ENCODE measurements around the gene KIF1B. TPM values are rescaled to one million over a fixed set of nuclear protein-coding genes. Genes with fewer than 3 reads are reported as not detected.

KIF1B gene, protein sequence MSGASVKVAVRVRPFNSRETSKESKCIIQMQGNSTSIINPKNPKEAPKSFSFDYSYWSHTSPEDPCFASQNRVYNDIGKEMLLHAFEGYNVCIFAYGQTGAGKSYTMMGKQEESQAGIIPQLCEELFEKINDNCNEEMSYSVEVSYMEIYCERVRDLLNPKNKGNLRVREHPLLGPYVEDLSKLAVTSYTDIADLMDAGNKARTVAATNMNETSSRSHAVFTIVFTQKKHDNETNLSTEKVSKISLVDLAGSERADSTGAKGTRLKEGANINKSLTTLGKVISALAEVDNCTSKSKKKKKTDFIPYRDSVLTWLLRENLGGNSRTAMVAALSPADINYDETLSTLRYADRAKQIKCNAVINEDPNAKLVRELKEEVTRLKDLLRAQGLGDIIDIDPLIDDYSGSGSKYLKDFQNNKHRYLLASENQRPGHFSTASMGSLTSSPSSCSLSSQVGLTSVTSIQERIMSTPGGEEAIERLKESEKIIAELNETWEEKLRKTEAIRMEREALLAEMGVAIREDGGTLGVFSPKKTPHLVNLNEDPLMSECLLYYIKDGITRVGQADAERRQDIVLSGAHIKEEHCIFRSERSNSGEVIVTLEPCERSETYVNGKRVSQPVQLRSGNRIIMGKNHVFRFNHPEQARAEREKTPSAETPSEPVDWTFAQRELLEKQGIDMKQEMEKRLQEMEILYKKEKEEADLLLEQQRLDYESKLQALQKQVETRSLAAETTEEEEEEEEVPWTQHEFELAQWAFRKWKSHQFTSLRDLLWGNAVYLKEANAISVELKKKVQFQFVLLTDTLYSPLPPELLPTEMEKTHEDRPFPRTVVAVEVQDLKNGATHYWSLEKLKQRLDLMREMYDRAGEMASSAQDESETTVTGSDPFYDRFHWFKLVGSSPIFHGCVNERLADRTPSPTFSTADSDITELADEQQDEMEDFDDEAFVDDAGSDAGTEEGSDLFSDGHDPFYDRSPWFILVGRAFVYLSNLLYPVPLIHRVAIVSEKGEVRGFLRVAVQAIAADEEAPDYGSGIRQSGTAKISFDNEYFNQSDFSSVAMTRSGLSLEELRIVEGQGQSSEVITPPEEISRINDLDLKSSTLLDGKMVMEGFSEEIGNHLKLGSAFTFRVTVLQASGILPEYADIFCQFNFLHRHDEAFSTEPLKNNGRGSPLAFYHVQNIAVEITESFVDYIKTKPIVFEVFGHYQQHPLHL (N-terminal part only)
- 1 to 10 TPM; 7.9 to 9.7 TPM for total RNA-seq
- polyA plus RNA-seq (2013, experiment 1 of 2): 6.6 TPM
- polyA plus RNA-seq (2013, experiment 2 of 2): 9.6 TPM
- total RNA-seq: 22.4 to 96.9 (median 51.8) reads per million in 172 experiments

DNA sequence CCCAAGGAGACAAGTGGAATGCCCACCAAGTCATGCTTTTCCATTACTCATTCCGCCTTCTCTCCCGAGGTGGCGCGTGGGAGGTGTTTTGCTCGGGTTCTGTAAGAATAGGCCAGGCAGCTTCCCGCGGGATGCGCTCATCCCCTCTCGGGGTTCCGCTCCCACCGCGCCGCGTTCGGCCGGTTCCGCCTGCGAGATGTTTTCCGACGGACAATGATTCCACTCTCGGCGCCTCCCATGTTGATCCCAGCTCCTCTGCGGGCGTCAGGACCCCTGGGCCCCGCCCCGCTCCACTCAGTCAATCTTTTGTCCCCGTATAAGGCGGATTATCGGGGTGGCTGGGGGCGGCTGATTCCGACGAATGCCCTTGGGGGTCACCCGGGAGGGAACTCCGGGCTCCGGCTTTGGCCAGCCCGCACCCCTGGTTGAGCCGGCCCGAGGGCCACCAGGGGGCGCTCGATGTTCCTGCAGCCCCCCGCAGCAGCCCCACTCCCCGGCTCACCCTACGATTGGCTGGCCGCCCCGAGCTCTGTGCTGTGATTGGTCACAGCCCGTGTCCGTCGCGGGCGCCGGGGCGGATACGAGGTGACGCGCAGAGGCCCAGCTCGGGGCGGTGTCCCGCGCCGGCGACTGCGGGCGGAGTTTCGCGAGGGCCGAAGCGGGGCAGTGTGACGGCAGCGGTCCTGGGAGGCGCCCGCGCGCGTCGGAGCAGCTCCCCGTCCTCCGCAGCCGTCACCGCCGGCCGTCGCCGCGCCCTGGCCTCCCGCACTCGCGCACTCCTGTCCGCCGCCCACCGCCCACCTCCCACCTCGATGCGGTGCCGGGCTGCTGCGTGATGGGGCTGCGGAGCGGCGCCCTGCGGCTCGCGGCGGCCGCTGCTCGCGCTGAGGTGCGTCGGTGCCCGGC lies at the start of gene KIF1B:
Gene KIF1B (plus strand): TSS at position 666 of the 906 bp plus-strand sequence. CDS start 21,759 bp downstream, outside the sequence.
- ATAC-seq (ENCODE audit: poor library complexity) (peak; percentile 99), DNase-seq (peak; percentile 91 to 98 (median 96))
- POLR2A ChIA-PET: interaction anchor here (1.1 to 2.1 kb wide), 4 partner anchors 9 to 220 kb away, joined by 3 to 14 read pairs (median 4); partner anchors contain the start of genes CENPS and PGD
- no peaks in the 10 kb centered on the region for H3K9me3 Mint-ChIP-seq
- intact Hi-C loops (cut with DNase I, micrococcal nuclease): loop anchor here (1.0 to 5.0 kb wide), 5 partner anchors 127 to 287 kb away; partner anchors contain the start of gene UBE4B (in 1 of the 2)
- H3K36me3 ChIP-seq (ENCODE audit: insufficient read depth, low read length): no peaks in the 10 kb centered on the region
- peaks cover 17% of the 10 kb centered on the region for H3K4me1 ChIP-seq (ENCODE audit: insufficient read depth, low read length)
- H3K36me3 Mint-ChIP-seq (ENCODE audit: low read depth): peaks cover 8% of the 10 kb centered on the region
- TF ChIP-seq, protein P1, sequence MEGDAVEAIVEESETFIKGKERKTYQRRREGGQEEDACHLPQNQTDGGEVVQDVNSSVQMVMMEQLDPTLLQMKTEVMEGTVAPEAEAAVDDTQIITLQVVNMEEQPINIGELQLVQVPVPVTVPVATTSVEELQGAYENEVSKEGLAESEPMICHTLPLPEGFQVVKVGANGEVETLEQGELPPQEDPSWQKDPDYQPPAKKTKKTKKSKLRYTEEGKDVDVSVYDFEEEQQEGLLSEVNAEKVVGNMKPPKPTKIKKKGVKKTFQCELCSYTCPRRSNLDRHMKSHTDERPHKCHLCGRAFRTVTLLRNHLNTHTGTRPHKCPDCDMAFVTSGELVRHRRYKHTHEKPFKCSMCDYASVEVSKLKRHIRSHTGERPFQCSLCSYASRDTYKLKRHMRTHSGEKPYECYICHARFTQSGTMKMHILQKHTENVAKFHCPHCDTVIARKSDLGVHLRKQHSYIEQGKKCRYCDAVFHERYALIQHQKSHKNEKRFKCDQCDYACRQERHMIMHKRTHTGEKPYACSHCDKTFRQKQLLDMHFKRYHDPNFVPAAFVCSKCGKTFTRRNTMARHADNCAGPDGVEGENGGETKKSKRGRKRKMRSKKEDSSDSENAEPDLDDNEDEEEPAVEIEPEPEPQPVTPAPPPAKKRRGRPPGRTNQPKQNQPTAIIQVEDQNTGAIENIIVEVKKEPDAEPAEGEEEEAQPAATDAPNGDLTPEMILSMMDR (IDR thresholded peaks at IDR 0.05): peak; percentile 99
- peaks cover 4% of the 10 kb centered on the region for H3K27me3 Mint-ChIP-seq
- no peaks in the 10 kb centered on the region for H3K9me3 ChIP-seq (ENCODE audit: control insufficient read depth in 1 of 2, insufficient read depth in 1 of 2, low read length in 2 of 2)
- H3K4me1 Mint-ChIP-seq (ENCODE audit: low read depth): peaks cover 37% of the 10 kb centered on the region
- peak within 1 kb of the TSS; percentile 82 for H3K27ac Mint-ChIP-seq
- H3K4me3 ChIP-seq (ENCODE audit: low read length): peak within 1 kb of the TSS; percentile 76
- H3K27ac ChIP-seq (ENCODE audit: low read depth in 1 of 2, low read length in 2 of 2): no peak within 1 kb of the TSS
- CTCF ChIA-PET: interaction anchor here (0.5 to 2.4 kb wide), 22 partner anchors 9 to 782 kb away, joined by 3 to 18 read pairs (median 3); partner anchors contain the start of genes CENPS, PGD and PIK3CD
- H3K4me3 Mint-ChIP-seq: peak within 1 kb of the TSS; percentile 94
- no peaks in the 10 kb centered on the region for H3K27me3 ChIP-seq (ENCODE audit: control insufficient read depth in 1 of 2, insufficient read depth in 2 of 2, low read length in 2 of 2)

DNA sequence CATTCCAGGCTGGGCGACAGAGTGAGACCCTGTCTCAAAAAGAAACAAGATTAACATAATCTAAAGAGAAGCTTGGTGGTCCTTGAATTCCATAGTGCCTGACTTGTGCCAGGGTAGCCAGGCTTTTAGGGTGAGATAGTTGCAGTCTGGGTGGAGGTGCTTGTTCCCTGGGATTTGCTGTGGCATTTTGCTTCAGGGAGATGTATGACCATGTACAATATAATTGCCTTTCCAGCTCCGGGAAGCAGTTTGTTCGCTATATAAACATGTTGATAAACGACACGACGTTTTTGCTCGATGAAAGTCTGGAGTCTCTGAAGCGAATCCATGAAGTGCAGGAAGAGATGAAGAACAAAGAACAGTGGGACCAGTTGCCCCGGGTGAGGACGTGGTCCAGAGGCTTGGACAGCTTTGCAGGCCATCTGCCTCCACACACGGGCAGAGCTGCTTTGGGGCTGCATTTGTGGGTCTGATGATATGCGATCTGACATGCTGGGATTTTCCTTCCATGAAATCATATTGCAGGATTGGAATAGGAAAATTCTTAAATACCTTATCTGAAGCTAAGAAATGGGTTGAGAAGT lies 49.4 kb upstream of the KIF1B start:
- peaks cover 40% of the 10 kb centered on the region for H3K36me3 ChIP-seq (ENCODE audit: insufficient read depth, low read length)
- no peak overlapping the region for H3K27ac ChIP-seq (ENCODE audit: low read depth in 1 of 2, low read length in 2 of 2)
- H3K9me3 ChIP-seq (ENCODE audit: control insufficient read depth in 1 of 2, insufficient read depth in 1 of 2, low read length in 2 of 2): no peaks in the 10 kb centered on the region
- Mint-ChIP-seq H3K4me3 (no peak overlapping the region), H3K4me1 (ENCODE audit: low read depth) (no peaks in the 10 kb centered on the region), H3K9me3 (no peaks in the 10 kb centered on the region), H3K27ac (no peak overlapping the region), H3K36me3 (ENCODE audit: low read depth) (peaks cover 65% of the 10 kb centered on the region), H3K27me3 (no peaks in the 10 kb centered on the region)
- no peaks in the 10 kb centered on the region for H3K27me3 ChIP-seq (ENCODE audit: control insufficient read depth in 1 of 2, insufficient read depth in 2 of 2, low read length in 2 of 2)
- no peak for DNase-seq
- ATAC-seq (ENCODE audit: poor library complexity): no peak
- H3K4me3 ChIP-seq (ENCODE audit: low read length): no peak overlapping the region
- ChIA-PET CTCF (no interaction called here), POLR2A (no interaction called here)
- TF ChIP-seq, protein P1 (IDR thresholded peaks at IDR 0.05): no peak
- H3K4me1 ChIP-seq (ENCODE audit: insufficient read depth, low read length): no peaks in the 10 kb centered on the region
- intact Hi-C loops (cut with DNase I, micrococcal nuclease): no loop called here
